HUES48 (cell line): ENCODE measurements around the gene RARB.

Experiments used
- H3K27ac ChIP-seq: one replicate; pipeline ENCODE4 v1.7.0; 2013; ENCODE audit warnings: low read depth, low read length, inconsistent platforms
- H3K27me3 ChIP-seq: 2 replicates; pipeline ENCODE4 v1.6.1; 2013; ENCODE audit warnings: mild to moderate bottlenecking, low read length; ENCODE audit not compliant: control insufficient read depth, insufficient read depth
- H3K36me3 ChIP-seq: 2 replicates; pipeline ENCODE4 v1.6.1; 2013; ENCODE audit warnings: low read length; ENCODE audit not compliant: control insufficient read depth, insufficient read depth
- H3K4me1 ChIP-seq: 2 replicates; pipeline ENCODE4 v1.6.1; 2013; ENCODE audit warnings: mild to moderate bottlenecking, low read length; ENCODE audit not compliant: control insufficient read depth, insufficient read depth
- H3K4me3 ChIP-seq: 2 replicates; pipeline ENCODE4 v1.5.1; 2013; ENCODE audit warnings: mild to moderate bottlenecking, low read depth, low read length
- H3K9ac ChIP-seq: 2 replicates; pipeline ENCODE4 v1.6.1; 2013; ENCODE audit warnings: mild to moderate bottlenecking, low read depth, low read length, moderate library complexity
- H3K9me3 ChIP-seq: 2 replicates; pipeline ENCODE4 v1.6.1; 2013; ENCODE audit warnings: low read length; ENCODE audit not compliant: control insufficient read depth, insufficient read depth

RARB gene

DNA sequence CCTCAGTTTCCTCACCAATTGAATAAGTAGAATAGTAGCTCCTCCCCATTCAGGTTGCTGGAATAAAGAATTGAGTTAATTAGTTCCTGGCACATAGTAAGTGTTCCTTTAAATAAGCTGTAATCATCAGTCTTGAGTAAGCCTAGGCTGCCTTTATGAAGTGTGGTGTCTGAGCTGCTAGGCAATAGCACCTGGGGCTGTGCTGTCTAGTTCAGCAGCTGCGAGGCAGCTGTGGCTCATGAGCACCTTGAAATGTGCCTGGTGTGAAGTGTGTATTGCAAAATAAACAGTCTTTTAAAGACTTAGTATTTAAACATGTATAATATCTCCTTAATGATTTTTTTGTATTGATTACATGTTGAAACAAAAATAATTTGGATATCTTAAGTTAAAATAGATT, 159.0 kb downstream of the RARB start:
- H3K4me1 ChIP-seq = no peaks in the 10 kb centered on the region
- no peak overlapping the region for H3K9ac ChIP-seq
- no peaks in the 10 kb centered on the region for H3K9me3 ChIP-seq
- H3K27me3 ChIP-seq = no peaks in the 10 kb centered on the region
- no peak overlapping the region for H3K4me3 ChIP-seq
- no peak overlapping the region for H3K27ac ChIP-seq
- H3K36me3 ChIP-seq = no peaks in the 10 kb centered on the region

DNA sequence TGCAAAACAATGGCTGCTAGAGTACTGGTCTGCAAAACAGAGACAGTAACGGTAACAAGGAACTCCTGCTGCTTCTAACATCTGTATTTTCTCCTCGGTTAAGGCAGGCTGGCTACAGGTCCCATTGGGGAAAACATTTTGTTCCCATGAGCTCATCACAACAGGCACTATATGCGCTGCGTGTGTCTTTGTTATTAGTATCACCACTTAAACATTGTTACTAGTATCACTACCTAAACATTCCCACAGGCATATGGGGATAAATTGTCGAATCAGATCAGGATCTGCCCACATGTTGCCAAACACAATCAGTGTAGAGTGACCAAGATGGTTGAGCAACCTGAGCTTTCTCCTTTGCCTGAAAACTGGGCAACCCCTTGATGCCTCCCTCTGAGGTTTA, 159.5 kb downstream of the RARB start:
- Histone ChIP-seq H3K27me3 (no peaks in the 10 kb centered on the region), H3K9ac (no peak overlapping the region), H3K36me3 (no peaks in the 10 kb centered on the region), H3K27ac (no peak overlapping the region), H3K9me3 (no peaks in the 10 kb centered on the region), H3K4me1 (peaks cover 2% of the 10 kb centered on the region; the same call in 1 of the 2 replicates), H3K4me3 (no peak overlapping the region)

DNA sequence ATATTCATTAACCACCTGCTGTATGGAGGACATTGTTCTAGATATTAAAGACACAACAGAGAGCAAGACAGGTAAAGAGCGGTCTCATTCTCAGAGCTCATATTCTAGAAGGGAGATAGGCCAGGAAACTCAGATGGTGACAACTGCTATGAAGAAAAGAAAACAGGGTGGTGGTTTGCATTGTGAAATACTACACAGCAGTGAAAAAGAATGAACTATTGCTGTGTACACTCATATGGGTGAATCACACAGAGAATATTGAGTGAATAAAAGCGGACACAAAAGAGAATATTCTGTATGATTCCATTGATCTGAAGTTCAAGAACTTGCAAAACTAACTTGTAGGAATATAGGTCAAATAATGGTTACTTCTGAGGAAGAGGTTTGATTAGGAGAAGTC, 159.9 kb downstream of the RARB start:
- Histone ChIP-seq H3K4me1 (peaks cover 5% of the 10 kb centered on the region; the same call in 1 of the 2 replicates), H3K9me3 (no peaks in the 10 kb centered on the region), H3K4me3 (no peak overlapping the region), H3K9ac (no peak overlapping the region), H3K27me3 (no peaks in the 10 kb centered on the region), H3K27ac (no peak overlapping the region), H3K36me3 (no peaks in the 10 kb centered on the region)

DNA sequence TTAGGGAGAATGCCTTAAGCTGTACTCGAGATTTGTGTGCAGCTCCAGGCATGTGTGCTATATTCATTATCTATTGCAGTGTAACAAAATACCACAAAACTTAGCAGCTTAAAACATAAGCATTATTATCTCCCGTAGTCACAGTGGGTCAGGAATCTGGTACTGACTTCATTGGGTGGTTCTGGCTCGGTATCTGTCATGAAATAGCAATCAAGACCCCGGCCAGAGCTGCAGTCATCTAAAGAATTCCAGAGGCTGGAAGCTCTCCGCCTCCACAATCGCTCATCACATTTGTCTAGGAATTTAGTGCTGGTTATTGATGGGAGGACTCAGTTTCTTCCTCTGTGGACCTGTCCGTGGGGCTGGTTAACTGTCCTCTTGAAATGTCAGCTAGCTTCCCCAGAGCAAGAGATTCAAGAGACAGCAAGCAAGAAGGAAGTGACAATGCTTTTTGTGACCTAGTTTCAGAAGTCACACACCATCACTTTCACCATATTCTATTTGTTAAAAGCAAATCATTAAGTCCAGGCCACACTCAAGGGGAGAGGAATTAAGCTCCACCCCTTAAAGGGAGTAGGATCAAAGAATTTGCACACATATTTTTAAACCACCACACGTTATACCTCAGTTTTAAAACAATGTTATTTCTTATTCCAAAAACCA, 160.5 kb downstream of the RARB start:
- no peak overlapping the region for H3K27ac ChIP-seq
- no peak overlapping the region for H3K9ac ChIP-seq
- H3K9me3 ChIP-seq = no peaks in the 10 kb centered on the region
- H3K27me3 ChIP-seq = no peaks in the 10 kb centered on the region
- H3K4me1 ChIP-seq = peaks cover 8% of the 10 kb centered on the region; the same call in 1 of the 2 replicates
- H3K36me3 ChIP-seq = no peaks in the 10 kb centered on the region
- no peak overlapping the region for H3K4me3 ChIP-seq

DNA sequence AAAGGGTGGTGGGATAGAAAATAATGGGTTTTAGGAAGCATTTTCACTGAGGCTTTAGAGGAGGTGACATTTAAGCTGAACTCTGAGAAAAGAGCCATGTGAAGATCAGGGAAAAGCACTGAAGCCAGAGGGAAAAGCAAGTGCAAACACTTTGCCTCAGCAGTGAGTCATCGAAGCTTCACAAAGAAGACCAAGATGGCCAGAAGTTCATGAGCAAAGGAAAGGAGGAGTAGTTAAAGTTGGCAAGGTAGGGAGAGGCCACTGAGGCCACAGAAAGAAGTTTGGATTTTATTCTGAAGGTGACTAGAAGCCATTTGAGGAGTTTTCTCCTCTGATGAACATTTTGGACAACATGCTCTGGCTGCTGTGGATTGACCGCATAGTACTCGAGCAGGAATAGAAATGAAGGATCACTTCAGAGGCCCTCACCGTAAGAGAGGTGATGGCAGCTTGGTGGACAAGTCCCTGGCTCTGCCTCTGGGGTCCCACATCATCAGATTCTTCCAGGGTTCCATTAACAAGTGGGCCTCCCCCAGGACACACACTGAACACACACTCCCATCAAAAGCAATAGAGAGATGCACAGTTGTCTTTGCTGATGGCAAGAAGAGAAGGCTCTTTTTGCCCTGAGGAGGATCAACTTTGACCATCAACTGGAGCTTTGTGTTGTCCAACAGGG, 161.2 kb downstream of the RARB start:
- Histone ChIP-seq H3K9ac (no peak overlapping the region), H3K9me3 (no peaks in the 10 kb centered on the region), H3K4me3 (no peak overlapping the region), H3K36me3 (no peaks in the 10 kb centered on the region), H3K27me3 (no peaks in the 10 kb centered on the region), H3K4me1 (peaks cover 9% of the 10 kb centered on the region; the same call in 1 of the 2 replicates), H3K27ac (no peak overlapping the region)

DNA sequence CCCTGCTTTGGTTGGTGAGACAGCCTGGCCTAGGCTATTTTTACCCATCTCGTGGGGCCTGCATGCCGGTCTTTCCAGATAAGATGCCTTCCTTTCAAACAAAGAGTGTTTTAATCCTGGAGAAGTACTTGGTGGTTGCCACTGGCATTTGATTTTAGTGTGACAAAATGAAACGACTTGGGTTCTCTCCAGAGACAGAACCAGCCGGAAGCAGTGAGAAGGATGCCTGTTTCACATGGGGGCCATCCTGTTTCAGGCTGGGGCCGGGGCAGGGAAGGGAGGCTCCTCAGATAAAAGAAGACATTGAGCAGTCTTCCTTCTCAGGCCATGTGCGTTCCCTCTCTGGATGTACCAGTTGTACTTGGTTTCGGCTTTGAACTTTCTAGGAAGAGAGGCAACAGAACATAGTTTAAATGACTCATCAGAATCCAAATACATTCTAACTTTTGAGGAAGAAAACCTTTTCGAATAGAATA, 161.8 kb downstream of the RARB start:
- no peaks in the 10 kb centered on the region for H3K36me3 ChIP-seq
- H3K4me3 ChIP-seq = no peak overlapping the region
- no peak overlapping the region for H3K9ac ChIP-seq
- no peaks in the 10 kb centered on the region for H3K27me3 ChIP-seq
- no peaks in the 10 kb centered on the region for H3K9me3 ChIP-seq
- no peak overlapping the region for H3K27ac ChIP-seq
- peaks cover 12% of the 10 kb centered on the region; the same call in 1 of the 2 replicates for H3K4me1 ChIP-seq

DNA sequence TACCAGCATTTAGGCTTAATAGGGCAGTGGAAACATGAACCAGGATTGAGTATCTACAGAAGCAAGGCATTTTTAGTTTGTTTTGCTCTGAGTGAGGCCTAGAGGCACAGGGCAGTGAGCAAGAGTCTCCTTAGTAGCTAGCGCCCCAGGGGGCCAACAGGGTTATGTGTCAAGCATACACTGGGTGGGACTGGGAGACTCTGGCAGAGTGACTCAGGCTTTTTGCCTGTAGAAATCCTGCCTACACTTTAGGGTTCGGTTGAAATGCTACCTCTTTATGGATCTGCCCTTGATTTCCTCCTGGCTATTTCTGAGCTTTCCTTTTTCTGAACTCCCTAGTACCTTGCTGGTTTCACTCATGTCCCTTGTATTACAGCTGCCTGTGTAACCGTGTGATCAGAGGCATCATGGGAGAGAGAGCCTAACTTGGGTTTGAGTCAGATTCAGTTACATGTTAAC, 164.5 kb downstream of the RARB start:
- Histone ChIP-seq H3K9ac (no peak overlapping the region), H3K36me3 (peaks cover 18% of the 10 kb centered on the region), H3K4me3 (no peak overlapping the region), H3K9me3 (no peaks in the 10 kb centered on the region), H3K27ac (no peak overlapping the region), H3K4me1 (peaks cover 12% of the 10 kb centered on the region; the same call in 1 of the 2 replicates), H3K27me3 (no peaks in the 10 kb centered on the region)

DNA sequence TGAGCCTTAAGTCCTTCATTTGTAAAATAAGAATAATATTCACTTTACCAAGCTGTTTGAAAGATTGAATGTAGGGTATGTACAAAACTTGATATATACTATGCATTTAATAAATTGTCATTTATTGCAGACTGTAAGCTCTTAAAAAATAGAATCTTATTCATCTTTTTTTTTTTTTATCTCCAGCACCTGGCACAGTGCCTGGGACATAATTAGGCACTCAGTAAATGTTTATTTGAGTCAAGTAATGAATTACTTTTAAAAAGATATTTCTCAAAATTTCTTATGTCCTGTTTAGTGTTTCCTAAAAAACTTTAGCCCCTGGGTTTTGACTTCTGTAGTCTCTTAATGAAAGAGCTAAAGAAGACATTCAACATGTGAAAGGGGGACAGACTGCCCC, 164.9 kb downstream of the RARB start:
- Histone ChIP-seq H3K9me3 (no peaks in the 10 kb centered on the region), H3K4me3 (no peak overlapping the region), H3K36me3 (peaks cover 22% of the 10 kb centered on the region), H3K27me3 (no peaks in the 10 kb centered on the region), H3K9ac (no peak overlapping the region), H3K4me1 (peaks cover 12% of the 10 kb centered on the region; the same call in 1 of the 2 replicates), H3K27ac (no peak overlapping the region)

DNA sequence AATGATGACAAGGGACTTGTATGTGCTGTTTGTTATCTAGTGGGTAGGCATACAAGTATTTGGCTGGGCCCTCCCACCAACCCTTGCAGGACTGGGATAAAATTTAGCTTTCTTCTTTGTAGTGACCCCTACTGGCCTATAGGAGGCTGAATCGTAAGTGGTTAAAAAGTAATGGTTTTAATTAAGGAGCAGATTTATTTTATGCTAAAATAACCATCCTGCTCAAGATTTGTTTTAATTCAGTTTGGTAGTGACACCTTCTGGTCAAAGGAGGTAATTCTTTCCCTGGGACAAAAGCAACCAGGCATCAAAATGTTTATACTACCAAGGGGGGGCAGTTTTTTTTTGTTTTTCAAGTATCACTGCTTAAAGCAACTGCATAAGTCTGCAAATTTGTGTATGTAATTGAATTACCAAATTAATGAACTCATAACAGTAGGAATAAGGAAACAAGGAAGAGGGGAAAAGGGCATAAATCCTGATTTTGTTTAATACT, 166.0 kb downstream of the RARB start:
- H3K36me3 ChIP-seq = peaks cover 33% of the 10 kb centered on the region

DNA sequence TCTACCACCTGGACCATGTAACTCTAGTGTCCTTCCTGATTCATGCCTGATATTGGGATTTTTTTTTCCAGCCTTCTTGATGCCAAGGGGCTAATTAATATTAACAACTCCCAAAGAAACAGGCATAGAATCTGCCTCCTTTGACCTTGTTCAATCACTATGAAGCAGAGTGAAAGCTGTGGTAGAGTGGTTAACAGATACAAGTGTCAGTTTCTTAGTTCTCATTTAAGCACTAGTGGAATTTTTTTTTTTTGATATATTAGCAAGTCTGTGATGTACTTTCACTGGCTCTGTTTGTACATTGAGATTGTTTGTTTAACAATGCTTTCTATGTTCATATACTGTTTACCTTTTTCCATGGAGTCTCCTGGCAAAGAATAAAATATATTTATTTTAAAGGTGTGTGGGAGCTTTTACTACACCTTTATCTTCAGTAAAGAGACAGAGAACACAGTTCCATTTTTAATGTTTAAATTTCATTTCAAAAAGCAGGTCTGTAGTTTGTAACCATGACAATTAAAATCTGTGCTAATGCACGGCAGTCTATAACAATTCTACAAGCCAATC, 169.6 kb downstream of the RARB start:
- no peaks in the 10 kb centered on the region for H3K9me3 ChIP-seq
- no peak overlapping the region for H3K9ac ChIP-seq
- no peaks in the 10 kb centered on the region for H3K27me3 ChIP-seq
- peaks cover 9% of the 10 kb centered on the region; the same call in 1 of the 2 replicates for H3K4me1 ChIP-seq
- H3K4me3 ChIP-seq = no peak overlapping the region
- H3K27ac ChIP-seq = no peak overlapping the region
- peaks cover 65% of the 10 kb centered on the region for H3K36me3 ChIP-seq

More for the DNA sequence above, 166.0 kb downstream of the RARB start:
- Histone ChIP-seq H3K27ac (no peak overlapping the region), H3K9me3 (no peaks in the 10 kb centered on the region), H3K9ac (no peak overlapping the region), H3K27me3 (no peaks in the 10 kb centered on the region), H3K4me1 (peaks cover 12% of the 10 kb centered on the region; the same call in 1 of the 2 replicates), H3K4me3 (no peak overlapping the region)

DNA sequence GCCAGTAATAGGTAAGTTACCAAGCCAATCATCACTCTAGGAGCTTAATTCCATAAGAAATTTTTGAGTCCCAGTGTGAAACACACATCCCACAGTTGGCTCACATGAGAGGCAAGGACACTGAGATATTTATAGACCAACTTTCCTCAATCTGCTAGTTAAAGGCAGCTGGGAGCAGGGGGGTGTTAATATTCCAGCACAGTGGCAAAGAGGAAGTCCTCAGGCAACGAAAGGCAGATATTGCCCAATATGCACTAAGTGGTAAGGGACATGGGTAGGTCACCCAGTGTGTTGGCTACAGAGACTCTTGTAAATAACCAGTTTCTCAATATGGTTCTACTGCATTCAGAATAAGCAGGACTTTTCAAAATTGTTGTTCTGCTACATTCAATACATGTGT, 175.6 kb downstream of the RARB start:
- H3K4me1 ChIP-seq = no peaks in the 10 kb centered on the region
- no peaks in the 10 kb centered on the region for H3K9me3 ChIP-seq
- H3K27me3 ChIP-seq = no peaks in the 10 kb centered on the region
- no peak overlapping the region for H3K4me3 ChIP-seq
- H3K9ac ChIP-seq = no peak overlapping the region
- peaks cover 95% of the 10 kb centered on the region for H3K36me3 ChIP-seq
- H3K27ac ChIP-seq = no peak overlapping the region
